PFSK-1 (cell line): ENCODE results near the gene OTOP2.

Experiments used
- FOXP2 ChIP-seq: optimal IDR thresholded peaks from 2 replicates; pipeline ENCODE3; 2011; ENCODE audit warnings: borderline replicate concordance, control low read depth, inconsistent platforms; ENCODE audit not compliant: insufficient read depth; ENCODE audit errors: extremely low read length, extremely low read depth
- POLR2AphosphoS5 ChIP-seq: IDR thresholded peaks from 2 replicates; pipeline ENCODE4 v1.6.1; 2012; ENCODE audit warnings: low read depth, mild to moderate bottlenecking, control low read depth, low read length, moderate library complexity
- SIN3A ChIP-seq: IDR thresholded peaks from 2 replicates; pipeline ENCODE4 v1.6.1; 2012; ENCODE audit warnings: mild to moderate bottlenecking, low read length, moderate library complexity, borderline replicate concordance; ENCODE audit not compliant: insufficient read depth
- TAF1 ChIP-seq: IDR thresholded peaks from 2 replicates; pipeline ENCODE4 v1.6.1; 2012; ENCODE audit warnings: low read length, control low read depth, borderline replicate concordance; ENCODE audit not compliant: insufficient read depth
- TF ChIP-seq, protein P1 (sequence below), 2 experiments: IDR thresholded peaks; 2 replicates each; pipeline versions ENCODE4 v1.6.1 to v1.8.0; 2011 to 2012; ENCODE audit warnings: low read depth in 2 of 2, low read length in 2 of 2, control low read depth in 1 of 2, inconsistent platforms in 1 of 2, mild to moderate bottlenecking in 1 of 2, moderate library complexity in 1 of 2; ENCODE audit not compliant: insufficient read depth in 1 of 2

The OTOP2 gene

GRCh38 chr17:74900208-74900607 lies 23.9 kb upstream of the OTOP2 start:
- no peak for TF ChIP-seq POLR2AphosphoS5
- no peak for TF ChIP-seq TAF1
- TF ChIP-seq, protein P1, sequence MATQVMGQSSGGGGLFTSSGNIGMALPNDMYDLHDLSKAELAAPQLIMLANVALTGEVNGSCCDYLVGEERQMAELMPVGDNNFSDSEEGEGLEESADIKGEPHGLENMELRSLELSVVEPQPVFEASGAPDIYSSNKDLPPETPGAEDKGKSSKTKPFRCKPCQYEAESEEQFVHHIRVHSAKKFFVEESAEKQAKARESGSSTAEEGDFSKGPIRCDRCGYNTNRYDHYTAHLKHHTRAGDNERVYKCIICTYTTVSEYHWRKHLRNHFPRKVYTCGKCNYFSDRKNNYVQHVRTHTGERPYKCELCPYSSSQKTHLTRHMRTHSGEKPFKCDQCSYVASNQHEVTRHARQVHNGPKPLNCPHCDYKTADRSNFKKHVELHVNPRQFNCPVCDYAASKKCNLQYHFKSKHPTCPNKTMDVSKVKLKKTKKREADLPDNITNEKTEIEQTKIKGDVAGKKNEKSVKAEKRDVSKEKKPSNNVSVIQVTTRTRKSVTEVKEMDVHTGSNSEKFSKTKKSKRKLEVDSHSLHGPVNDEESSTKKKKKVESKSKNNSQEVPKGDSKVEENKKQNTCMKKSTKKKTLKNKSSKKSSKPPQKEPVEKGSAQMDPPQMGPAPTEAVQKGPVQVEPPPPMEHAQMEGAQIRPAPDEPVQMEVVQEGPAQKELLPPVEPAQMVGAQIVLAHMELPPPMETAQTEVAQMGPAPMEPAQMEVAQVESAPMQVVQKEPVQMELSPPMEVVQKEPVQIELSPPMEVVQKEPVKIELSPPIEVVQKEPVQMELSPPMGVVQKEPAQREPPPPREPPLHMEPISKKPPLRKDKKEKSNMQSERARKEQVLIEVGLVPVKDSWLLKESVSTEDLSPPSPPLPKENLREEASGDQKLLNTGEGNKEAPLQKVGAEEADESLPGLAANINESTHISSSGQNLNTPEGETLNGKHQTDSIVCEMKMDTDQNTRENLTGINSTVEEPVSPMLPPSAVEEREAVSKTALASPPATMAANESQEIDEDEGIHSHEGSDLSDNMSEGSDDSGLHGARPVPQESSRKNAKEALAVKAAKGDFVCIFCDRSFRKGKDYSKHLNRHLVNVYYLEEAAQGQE (IDR thresholded peaks at IDR 0.05; ENCODE audit: insufficient read depth in 1 of 2, low read depth in 2 of 2, low read length in 2 of 2), result no peak
- no peak for TF ChIP-seq SIN3A
- TF ChIP-seq FOXP2, result no peak

GRCh38 chr17:74901353-74902135 lies 22.5 kb upstream of the OTOP2 start:
- TF ChIP-seq, protein P1 (IDR thresholded peaks at IDR 0.05; ENCODE audit: insufficient read depth in 1 of 2, low read depth in 2 of 2, low read length in 2 of 2), result no peak
- no peak for TF ChIP-seq POLR2AphosphoS5
- TF ChIP-seq TAF1, result no peak
- no peak for TF ChIP-seq SIN3A
- no peak for TF ChIP-seq FOXP2

DNA sequence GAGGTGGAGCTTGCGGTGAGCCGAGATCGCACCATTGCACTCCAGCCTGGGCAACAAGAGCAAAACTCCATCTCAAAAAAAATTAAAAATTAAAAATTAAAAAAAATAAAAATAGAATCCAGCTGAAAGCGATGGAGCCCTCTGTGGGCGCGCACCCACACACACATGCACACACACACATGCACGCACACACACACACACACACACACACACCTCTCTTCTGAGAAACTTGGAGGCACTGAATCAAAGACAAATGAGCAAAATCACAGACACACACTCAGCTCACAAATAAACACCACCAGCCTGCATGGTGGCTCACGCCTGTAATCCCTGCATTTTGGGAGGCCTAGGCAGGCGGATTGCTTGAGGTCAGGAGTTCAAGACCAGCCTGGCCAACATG lies 21.0 kb upstream of the OTOP2 start:
- TF ChIP-seq TAF1, result no peak
- TF ChIP-seq POLR2AphosphoS5, result no peak
- no peak for TF ChIP-seq FOXP2
- TF ChIP-seq SIN3A, result no peak
- TF ChIP-seq, protein P1 (IDR thresholded peaks at IDR 0.05; ENCODE audit: insufficient read depth in 1 of 2, low read depth in 2 of 2, low read length in 2 of 2), result no peak

DNA sequence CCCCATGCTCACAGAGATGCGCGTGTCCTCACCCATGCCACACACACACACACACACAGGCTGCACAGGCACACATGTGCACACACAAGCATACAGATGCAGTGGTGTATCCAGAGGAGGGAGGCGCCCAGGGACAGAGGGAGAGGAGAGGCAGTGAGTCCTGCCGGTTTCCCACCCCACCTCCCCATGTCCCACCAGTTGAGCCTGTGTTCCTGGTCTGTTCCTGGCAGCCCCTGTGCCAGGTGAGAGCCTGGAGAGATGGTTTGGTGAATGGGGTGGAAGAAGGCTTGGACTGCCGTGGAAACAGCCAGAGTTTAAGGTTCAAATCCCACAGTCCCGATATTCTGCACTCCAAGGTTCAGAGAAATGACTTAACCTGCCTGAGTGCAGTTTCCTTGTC lies 20.4 kb upstream of the OTOP2 start:
- TF ChIP-seq, protein P1 (IDR thresholded peaks at IDR 0.05; ENCODE audit: insufficient read depth in 1 of 2, low read depth in 2 of 2, low read length in 2 of 2), result no peak
- TF ChIP-seq FOXP2 (no peak), TAF1 (no peak), POLR2AphosphoS5 (no peak), SIN3A (no peak)
